K562 (cell line): ENCODE results near the gene MCM7. TPM values are rescaled to one million over a fixed set of nuclear protein-coding genes. Genes with fewer than 3 reads are reported as not detected.

Source experiments
- CREB1 ChIP-seq, 2 experiments: sonication (generic) in 1 of 2; formaldehyde crosslinking in 1 of 2; IDR thresholded peaks; 2 replicates each; pipeline versions ENCODE4 v1.6.1 to v1.8.0; 2012 to 2022; ENCODE audit warnings: inconsistent platforms in 1 of 2, mild to moderate bottlenecking in 1 of 2, missing genetic modification reagents in 1 of 2, moderate library complexity in 1 of 2
- CXXC5 ChIP-seq: fragments of 250-450 bp; sonication (Bioruptor Pico); IDR thresholded peaks from 2 replicates; pipeline ENCODE4 v1.8.0; 2022; ENCODE audit warnings: inconsistent platforms, mild to moderate bottlenecking, moderate library complexity
- E2F4 ChIP-seq: sonication (generic); formaldehyde crosslinking; IDR thresholded peaks from 2 replicates; pipeline ENCODE4 v1.8.0; 2022; ENCODE audit warnings: mild to moderate bottlenecking, low read depth, missing genetic modification reagents
- FOXP1 ChIP-seq: sonication (generic); formaldehyde crosslinking; IDR thresholded peaks from 2 replicates; pipeline ENCODE4 v1.8.0; 2022; ENCODE audit warnings: mild to moderate bottlenecking, missing genetic modification reagents
- GABPB1 ChIP-seq: sonication (generic); formaldehyde crosslinking; IDR thresholded peaks from 2 replicates; pipeline ENCODE4 v1.8.0; 2022; ENCODE audit warnings: mild to moderate bottlenecking, missing genetic modification reagents
- GMEB1 ChIP-seq: fragments of 250-450 bp; sonication (Bioruptor Pico); IDR thresholded peaks from 2 replicates; pipeline ENCODE4 v1.4.0; 2020; ENCODE audit warnings: mild to moderate bottlenecking
- HDAC1 ChIP-seq, 2 experiments: fragments of 450-650 bp; IDR thresholded peaks; 2 replicates each; pipeline ENCODE4 v1.6.1; 2016 to 2017; ENCODE audit warnings: inconsistent platforms in 1 of 2, mild to moderate bottlenecking in 1 of 2, moderate library complexity in 1 of 2
- HDAC2 ChIP-seq: fragments of 450-650 bp; IDR thresholded peaks from 2 replicates; pipeline ENCODE4 v1.6.1; 2016; ENCODE audit warnings: mild to moderate bottlenecking
- KDM5B ChIP-seq: fragments of 200-600 bp; sonication (generic); IDR thresholded peaks from 2 replicates; pipeline ENCODE4 v1.6.1; 2012; ENCODE audit warnings: low read depth, mild to moderate bottlenecking, moderate library complexity, low read length, control low read depth, inconsistent platforms; ENCODE audit not compliant: insufficient replicate concordance
- MBD1 ChIP-seq: fragments of 250-450 bp; sonication (Bioruptor Pico); IDR thresholded peaks from 2 replicates; pipeline ENCODE4 v1.8.0; 2022; ENCODE audit warnings: inconsistent platforms
- NR2F6 ChIP-seq: fragments of 450-650 bp; formaldehyde crosslinking; IDR thresholded peaks from 2 replicates; pipeline ENCODE4 v1.4.0; 2020; ENCODE audit warnings: mild to moderate bottlenecking
- PHB ChIP-seq: fragments of 250-450 bp; sonication (Bioruptor Pico); IDR thresholded peaks from 2 replicates; pipeline ENCODE4 v1.5.0; 2021
- PML ChIP-seq: IDR thresholded peaks from 2 replicates; pipeline ENCODE4 v1.6.1; 2012; ENCODE audit warnings: low read length, inconsistent platforms
- RCOR1 ChIP-seq, 2 experiments: IDR thresholded peaks; 2 replicates each; pipeline ENCODE4 v1.6.1; 2012; ENCODE audit warnings: low read depth in 2 of 2, low read length in 2 of 2, borderline replicate concordance in 1 of 2, improper control_type of control experiment in 1 of 2
- SETDB1 ChIP-seq: IDR thresholded peaks from one replicate; pipeline ENCODE4 v1.6.1; 2012; ENCODE audit warnings: low read length, control low read depth, inconsistent platforms
- TAL1 ChIP-seq: fragments of 450-650 bp; IDR thresholded peaks from 2 replicates; pipeline ENCODE4 v1.6.1; 2016; ENCODE audit warnings: mild to moderate bottlenecking
- TEAD1 ChIP-seq, 2 experiments: fragments of 450-650 bp in 1 of 2; sonication (generic) in 1 of 2; formaldehyde crosslinking; IDR thresholded peaks; 2 replicates each; pipeline versions ENCODE4 v1.4.0 to v1.8.0; 2020 to 2022; ENCODE audit warnings: mild to moderate bottlenecking in 2 of 2, missing genetic modification reagents in 1 of 2
- TEAD4 ChIP-seq, 2 experiments: sonication (generic) in 1 of 2; formaldehyde crosslinking in 1 of 2; IDR thresholded peaks; 2 replicates each; pipeline versions ENCODE4 v1.6.1 to v1.8.0; 2012 to 2022; ENCODE audit warnings: borderline replicate concordance in 1 of 2, inconsistent platforms in 1 of 2, low read length in 1 of 2, mild to moderate bottlenecking in 1 of 2, missing genetic modification reagents in 1 of 2
- TOE1 ChIP-seq, 2 experiments: fragments of 450-650 bp in 1 of 2; sonication (generic) in 1 of 2; formaldehyde crosslinking in 1 of 2; IDR thresholded peaks; 2 replicates each; pipeline versions ENCODE4 v1.7.1 to v1.8.0; 2016 to 2022; ENCODE audit warnings: borderline replicate concordance in 2 of 2, mild to moderate bottlenecking in 2 of 2, antibody characterized with exemption in 1 of 2, inconsistent platforms in 1 of 2, low read depth in 1 of 2, missing genetic modification reagents in 1 of 2, moderate library complexity in 1 of 2
- ZNF253 ChIP-seq: fragments of 250-450 bp; sonication (Bioruptor Pico); conservative IDR thresholded peaks from 2 replicates; pipeline ENCODE4 v1.6.1; 2021; ENCODE audit warnings: mild to moderate bottlenecking
- ZNF347 ChIP-seq: fragments of 450-650 bp; formaldehyde crosslinking; IDR thresholded peaks from 2 replicates; pipeline ENCODE4 v1.4.0; 2020; ENCODE audit warnings: low read depth, mild to moderate bottlenecking, moderate library complexity
- polyA plus RNA-seq, 8 experiments: library from polyadenylated mRNA; depleted of rRNA in 4 of 8; stranded (reverse) in 5 of 8; unstranded in 3 of 8; fragments of >200 nt; fragmentation: Nextera tagmentation in 2 of 8; fragmentation: Illumina TruSeq in 1 of 8; extraction: Ambion mirVana in 2 of 8; extraction: Trizol in 1 of 8; gene quantifications; 2 replicates each; pipeline versions ENCODE4 v1.2.1 to v1.2.3, GENCODE V29; 2011 to 2014; ENCODE audit warnings: inconsistent platforms in 1 of 8, missing spikeins in 1 of 8
- total RNA-seq, 7 experiments: library from RNA; depleted of rRNA in 6 of 7; stranded (reverse); fragments of >200 nt in 6 of 7; fragmentation: Illumina TruSeq in 2 of 7; extraction: Trizol in 2 of 7; gene quantifications; 2 replicates each; pipeline versions ENCODE4 v1.2.1 to v1.2.3, GENCODE V29; 2011 to 2021; ENCODE audit warnings: low replicate concordance in 1 of 7

Gene MCM7
- total and polyA plus RNA-seq, 9 of the 15 experiments (the other 6 are each of a cell fraction or from before 2014, with no cell fraction given): 329 to 856 (median 437) TPM

- TF ChIP-seq E2F4 (CRISPR knock-in tag) (0 out of 2 replicates have a peak, but pooled peaks have one; percentile 15), FOXP1 (no peak; the same call in 1 of the 2 replicates), MBD1 (CRISPR knock-in tag) (no peak), GABPB1 (CRISPR knock-in tag) (peak; percentile 73), RCOR1 (IDR thresholded peaks at IDR 0.05; ENCODE audit: borderline replicate concordance in 1 of 2, low read depth in 2 of 2, low read length in 2 of 2) (peak; percentile 12 to 48; a peak in 2 of 4 replicates), ZNF347 (peak; percentile 71; the same call in 1 of the 2 replicates), HDAC2 (peak; percentile 53; the same call in 1 of the 2 replicates), KDM5B (peak; percentile 94), TEAD1 (CRISPR knock-in tag; IDR thresholded peaks at IDR 0.05) (peak; percentile 37 to 41; a peak in 1 of 4 replicates), GMEB1 (CRISPR knock-in tag) (peak; percentile 50), PML (peak; percentile 86), TOE1 (IDR thresholded peaks at IDR 0.05; ENCODE audit: borderline replicate concordance) (peak; percentile 89), TOE1 (CRISPR knock-in tag; IDR thresholded peaks at IDR 0.05; ENCODE audit: borderline replicate concordance, low read depth) (no peak), TEAD4 (IDR thresholded peaks at IDR 0.05; ENCODE audit: low read length) (peak; percentile 3; the same call in 1 of the 2 replicates), TEAD4 (CRISPR knock-in tag; IDR thresholded peaks at IDR 0.05; ENCODE audit: borderline replicate concordance) (no peak), PHB (CRISPR knock-in tag) (peak; percentile 77; the same call in 1 of the 2 replicates), NR2F6 (CRISPR knock-in tag) (peak; percentile 86; the same call in 1 of the 2 replicates), TAL1 (no peak), CREB1 (IDR thresholded peaks at IDR 0.05) (0 out of 2 replicates have a peak, but pooled peaks have one; percentile 42), CREB1 (CRISPR knock-in tag; IDR thresholded peaks at IDR 0.05) (peak; percentile 57; the same call in 1 of the 2 replicates), CXXC5 (peak; percentile 83), ZNF253 (no peak), HDAC1 (IDR thresholded peaks at IDR 0.05) (peak; percentile 71 to 76; a peak in 3 of 4 replicates), SETDB1 (no peak)
Observed at GRCh38 chr7:100119072-100119969, 18.1 kb upstream of the MCM7 start, which contains the start of the genes CNPY4 and TAF6 (continued).
